Urinary bladder (tissue), 4 donors: Measurements from ENCODE around the gene PDE11A. TPM values are rescaled to one million over a fixed set of nuclear protein-coding genes. Genes with fewer than 3 reads are reported as not detected.

Experiments
- DNase-seq: peaks from one replicate; pipeline ENCODE4 v3.0.0-alpha.2; 2015; ENCODE audit errors: extremely low spot score
- H3K27ac ChIP-seq: one replicate; pipeline ENCODE4 v1.5.1; 2013; ENCODE audit warnings: low read depth, mild to moderate bottlenecking, moderate library complexity
- H3K36me3 ChIP-seq: one replicate; pipeline ENCODE4 v1.6.1; 2013; ENCODE audit warnings: mild to moderate bottlenecking, moderate library complexity; ENCODE audit not compliant: insufficient read depth
- H3K4me1 ChIP-seq: one replicate; pipeline ENCODE4 v1.6.1; 2013; ENCODE audit warnings: mild to moderate bottlenecking, moderate library complexity; ENCODE audit not compliant: insufficient read depth
- H3K4me3 ChIP-seq: one replicate; pipeline ENCODE4 v1.5.1; 2013; ENCODE audit warnings: low read depth, low read length
- WGBS: extraction: QIAGEN DNeasy Blood & Tissue Kit; methylation state at CpG from one replicate; pipeline ENCODE4 v1.1.7; 2013; 5-methylcytosine and 5-hydroxymethylcytosine counted together
- polyA plus RNA-seq: library from polyadenylated mRNA; stranded (reverse); fragments of 200-250 nt; gene quantifications from one replicate; pipeline ENCODE4 v1.2.3, GENCODE V29; 2013
- total RNA-seq: library from RNA; depleted of rRNA; stranded (reverse); fragments of >200 nt; gene quantifications from one replicate; pipeline ENCODE4 v1.2.3, GENCODE V29; 2014
- donor health status: healthy with polysubstance abuse.
- donor health status: healthy.

The PDE11A gene
- total and polyA plus RNA-seq, 2 donors: 0.11 to 1.3 TPM

GRCh38 chr2:177782613-177783012 lies 290.0 kb downstream of the PDE11A start:
- Histone ChIP-seq H3K4me3 (no peak overlapping the region), H3K36me3 (no peaks in the 10 kb centered on the region), H3K27ac (no peak overlapping the region), H3K4me1 (no peaks in the 10 kb centered on the region)
- DNase-seq: no peak

GRCh38 chr2:177778472-177778871 lies 294.1 kb downstream of the PDE11A start:
- WGBS: 82% methylated on average over 5 of the region's 5 CpGs
- Histone ChIP-seq H3K27ac (no peak overlapping the region), H3K36me3 (no peaks in the 10 kb centered on the region), H3K4me3 (no peak overlapping the region), H3K4me1 (no peaks in the 10 kb centered on the region)
- no peak for DNase-seq

GRCh38 chr2:177772529-177772928 lies 300.0 kb downstream of the PDE11A start:
- no peak for DNase-seq
- Histone ChIP-seq H3K4me1 (no peaks in the 10 kb centered on the region), H3K27ac (no peak overlapping the region), H3K4me3 (no peak overlapping the region), H3K36me3 (no peaks in the 10 kb centered on the region)

GRCh38 chr2:177771191-177771590 lies 301.4 kb downstream of the PDE11A start:
- 87% methylated on average over 3 of the region's 3 CpGs for WGBS
- Histone ChIP-seq H3K4me1 (no peaks in the 10 kb centered on the region), H3K36me3 (no peaks in the 10 kb centered on the region), H3K4me3 (no peak overlapping the region), H3K27ac (no peak overlapping the region)
- no peak for DNase-seq

GRCh38 chr2:177767768-177768167 lies 304.8 kb downstream of the PDE11A start:
- WGBS: 94% methylated on average over 2 of the region's 2 CpGs
- DNase-seq: no peak

GRCh38 chr2:177765698-177766097 lies 306.9 kb downstream of the PDE11A start:
- no peaks in the 10 kb centered on the region for H3K4me1 ChIP-seq
- no peak overlapping the region for H3K27ac ChIP-seq
- no peak for DNase-seq
- WGBS: 84% methylated on average over 2 of the region's 2 CpGs
- H3K4me3 ChIP-seq: no peak overlapping the region
- H3K36me3 ChIP-seq: no peaks in the 10 kb centered on the region

More at GRCh38 chr2:177767768-177768167, 304.8 kb downstream of the PDE11A start:
- H3K36me3 ChIP-seq: no peaks in the 10 kb centered on the region
- no peak overlapping the region for H3K27ac ChIP-seq
- H3K4me3 ChIP-seq: no peak overlapping the region
- H3K4me1 ChIP-seq: no peaks in the 10 kb centered on the region

GRCh38 chr2:177763531-177764265 lies 308.9 kb downstream of the PDE11A start:
- no peak overlapping the region for H3K4me3 ChIP-seq
- no peak overlapping the region for H3K27ac ChIP-seq
- H3K36me3 ChIP-seq: no peaks in the 10 kb centered on the region
- WGBS: 28% methylated on average over 14 of the region's 14 CpGs
- no peak for DNase-seq
- H3K4me1 ChIP-seq: no peaks in the 10 kb centered on the region

GRCh38 chr2:177759443-177759842 lies 313.1 kb downstream of the PDE11A start:
- no peak for DNase-seq
- H3K27ac ChIP-seq: no peak overlapping the region
- 71% methylated on average over 3 of the region's 3 CpGs for WGBS

GRCh38 chr2:177758591-177759371 lies 313.8 kb downstream of the PDE11A start:
- no peak overlapping the region for H3K27ac ChIP-seq
- WGBS: 32% methylated on average over 11 of the region's 11 CpGs

More at GRCh38 chr2:177759443-177759842, 313.1 kb downstream of the PDE11A start:
- Histone ChIP-seq H3K4me1 (no peaks in the 10 kb centered on the region), H3K36me3 (no peaks in the 10 kb centered on the region), H3K4me3 (no peak overlapping the region)

GRCh38 chr2:177756336-177756735 lies 316.2 kb downstream of the PDE11A start:
- no peak overlapping the region for H3K27ac ChIP-seq
- WGBS: 42% methylated on average over 4 of the region's 4 CpGs
- DNase-seq: no peak

More at GRCh38 chr2:177758591-177759371, 313.8 kb downstream of the PDE11A start:
- H3K36me3 ChIP-seq: no peaks in the 10 kb centered on the region
- no peaks in the 10 kb centered on the region for H3K4me1 ChIP-seq
- no peak overlapping the region for H3K4me3 ChIP-seq
- DNase-seq: peak; percentile 62

GRCh38 chr2:177754492-177754873 lies 318.1 kb downstream of the PDE11A start:
- DNase-seq: no peak
- 25% methylated on average over 4 of the region's 4 CpGs for WGBS
- Histone ChIP-seq H3K36me3 (no peaks in the 10 kb centered on the region), H3K27ac (peak overlapping the region; percentile 16), H3K4me1 (no peaks in the 10 kb centered on the region), H3K4me3 (no peak overlapping the region)

More at GRCh38 chr2:177756336-177756735, 316.2 kb downstream of the PDE11A start:
- Histone ChIP-seq H3K4me3 (no peak overlapping the region), H3K36me3 (no peaks in the 10 kb centered on the region), H3K4me1 (no peaks in the 10 kb centered on the region)

- Histone ChIP-seq H3K27ac (no peak overlapping the region), H3K36me3 (no peaks in the 10 kb centered on the region), H3K4me1 (no peaks in the 10 kb centered on the region), H3K4me3 (no peak overlapping the region)
- DNase-seq: peak; percentile 72
- 20% methylated on average over 5 of the region's 5 CpGs for WGBS
These were observed 318.7 kb downstream of the PDE11A start for GRCh38 chr2:177753682-177754491.

- no peaks in the 10 kb centered on the region for H3K36me3 ChIP-seq
- H3K4me3 ChIP-seq: no peak overlapping the region
- DNase-seq: no peak
- H3K27ac ChIP-seq: no peak overlapping the region
- 50% methylated on average over 3 of the region's 3 CpGs for WGBS
- no peaks in the 10 kb centered on the region for H3K4me1 ChIP-seq
These were observed 324.2 kb downstream of the PDE11A start for GRCh38 chr2:177748360-177748759.
